Stimulated activated CD8-positive, alpha-beta memory T cell treated with anti-CD3 and anti-CD28 coated beads, Interleukin-12 subunit alpha, Interleukin-12 subunit beta, amount 100 ng/mL, for 24 hours (primary cell): Measurements from ENCODE around the gene DLX3.

Experiments used
- DNase-seq: peaks from one replicate; pipeline ENCODE4 v3.0.0-alpha.2; 2020; ENCODE audit errors: extremely low read depth

DLX3 gene

GRCh38 chr17:49992191-49992932, 2.7 kb downstream of the DLX3 start:
- no peak for DNase-seq

DNA sequence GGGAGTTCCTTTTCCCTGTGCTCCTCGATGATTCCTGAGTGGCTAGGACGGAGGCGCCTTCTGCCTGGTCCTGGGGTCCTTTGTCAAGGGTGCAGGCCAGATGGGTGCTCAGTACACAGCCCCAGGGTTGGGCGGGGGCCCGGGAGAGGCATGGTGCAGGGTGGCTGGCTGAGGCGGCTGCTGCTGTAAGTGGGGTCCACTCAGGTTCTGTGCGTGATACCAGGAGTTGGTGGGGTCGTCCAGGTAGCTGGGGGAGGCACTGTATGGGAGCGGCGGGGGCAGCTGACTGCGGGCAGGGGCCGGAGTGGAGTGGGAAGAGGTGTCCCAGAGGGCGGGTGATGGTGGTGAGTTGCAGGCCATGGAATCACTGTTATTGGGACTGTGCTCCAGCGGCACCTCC, 3.6 kb downstream of the DLX3 start:
- DNase-seq: no peak

GRCh38 chr17:49990921-49991320, 4.1 kb downstream of the DLX3 start:
- no peak for DNase-seq

DNA sequence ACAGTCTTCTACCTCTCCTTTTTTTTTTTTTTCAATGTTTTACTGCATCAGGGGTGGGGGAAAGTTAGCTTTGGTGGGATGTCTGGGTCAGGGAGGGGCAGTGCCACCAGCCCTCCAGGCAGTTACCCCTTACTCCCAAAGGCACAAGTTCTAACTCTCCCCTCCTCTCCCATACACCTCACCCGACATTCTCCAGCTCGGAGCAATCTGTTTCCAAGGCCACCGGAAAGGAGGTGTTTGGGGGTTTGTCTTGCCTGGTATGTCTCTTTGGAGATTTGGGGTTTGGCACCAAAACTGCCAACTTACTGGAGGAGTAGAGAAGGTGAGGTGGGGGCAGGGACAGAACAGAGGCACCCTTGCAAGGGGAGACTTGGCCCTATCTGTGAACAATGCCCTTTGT, 4.7 kb downstream of the DLX3 start:
- no peak for DNase-seq

- DNase-seq: no peak
Measured at GRCh38 chr17:49989518-49989880, 5.5 kb downstream of the DLX3 start.

GRCh38 chr17:49987681-49988441, 7.2 kb downstream of the DLX3 start:
- DNase-seq: no peak

GRCh38 chr17:49987290-49987585, 7.8 kb downstream of the DLX3 start:
- no peak for DNase-seq

GRCh38 chr17:49986396-49987289, 8.4 kb downstream of the DLX3 start:
- no peak for DNase-seq

DNA sequence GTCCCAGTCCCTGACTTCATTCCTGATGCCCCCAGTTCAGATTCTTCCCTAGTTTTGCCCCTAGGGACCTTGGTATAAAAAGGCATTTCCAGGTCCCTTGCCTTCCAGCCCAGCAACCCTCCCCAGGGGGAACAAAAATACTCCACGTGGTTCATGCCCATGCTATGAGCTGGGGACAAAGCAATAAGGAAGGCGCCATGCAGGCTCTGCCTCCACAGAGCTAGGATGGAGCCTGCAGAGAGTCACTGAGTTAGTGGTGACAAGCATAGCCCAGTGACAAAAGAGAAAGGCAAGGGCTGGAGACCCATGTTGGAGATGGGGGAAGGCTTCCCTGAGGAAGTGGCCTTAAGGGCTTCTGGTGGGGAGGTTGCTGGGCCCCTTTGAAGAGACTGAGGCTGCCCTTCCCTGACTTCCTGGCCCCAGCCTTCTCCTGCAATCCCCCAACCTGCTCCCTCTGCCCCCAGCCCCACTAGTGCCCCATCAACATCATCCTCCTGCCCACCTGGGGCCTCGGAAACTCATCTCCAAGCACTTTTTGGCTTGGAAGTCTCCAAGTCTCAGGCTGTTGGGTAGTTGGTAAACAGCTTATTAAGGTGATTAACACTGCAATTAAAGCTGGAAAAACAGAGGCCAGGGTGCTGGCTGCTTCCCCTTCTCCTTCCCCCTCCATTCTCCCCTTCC, 9.6 kb downstream of the DLX3 start:
- DNase-seq: no peak

GRCh38 chr17:49984776-49985175, 10.2 kb downstream of the DLX3 start:
- no peak for DNase-seq

DNA sequence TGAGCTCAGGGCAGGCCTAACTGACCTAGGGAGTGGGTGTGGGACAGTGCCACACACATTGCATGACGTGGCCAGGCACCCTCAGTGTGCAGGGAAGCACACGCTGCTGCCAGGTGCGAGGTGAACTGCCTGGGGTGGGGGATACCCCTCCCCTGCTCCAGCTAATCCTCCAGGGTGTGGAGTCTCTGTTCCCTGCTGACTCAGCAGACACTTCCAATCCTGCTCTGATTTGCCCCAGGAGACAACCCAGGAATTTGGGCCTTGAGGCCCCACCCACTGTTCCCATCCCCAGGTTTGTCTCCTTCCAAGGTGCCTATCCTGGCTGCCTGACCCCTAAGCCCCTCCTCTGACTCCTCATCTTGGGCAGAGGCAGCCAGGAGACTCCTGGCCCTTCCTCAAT, 10.7 kb downstream of the DLX3 start:
- no peak for DNase-seq

DNA sequence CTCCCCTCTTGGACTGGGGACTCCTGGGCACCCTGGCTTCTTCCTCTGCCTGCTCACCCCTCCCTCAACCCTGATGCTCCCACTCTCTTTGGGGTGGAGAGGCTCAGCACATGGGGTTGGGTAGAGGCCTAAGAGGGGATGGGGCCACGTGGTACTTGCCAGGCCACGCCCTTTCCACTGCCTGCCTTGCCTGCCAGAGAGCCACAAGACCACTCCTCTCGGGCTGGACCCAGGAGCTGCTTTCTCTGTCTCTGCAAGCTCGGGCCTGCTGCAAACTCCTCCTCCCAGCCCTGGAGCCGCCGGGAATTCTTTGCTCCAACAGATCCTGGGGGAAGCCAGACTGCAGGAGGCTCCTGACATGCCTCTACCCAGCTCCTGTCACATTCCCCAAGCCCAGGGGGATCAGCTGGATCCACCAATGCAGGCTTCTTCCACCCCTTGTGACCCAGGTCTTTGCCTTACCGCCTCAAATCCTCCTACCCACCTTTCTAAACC, 14.3 kb downstream of the DLX3 start:
- no peak for DNase-seq

GRCh38 chr17:49979748-49980479, 15.1 kb downstream of the DLX3 start:
- no peak for DNase-seq

GRCh38 chr17:49978501-49978900, 16.5 kb downstream of the DLX3 start:
- no peak for DNase-seq

GRCh38 chr17:49977463-49978389, 17.3 kb downstream of the DLX3 start:
- no peak for DNase-seq

GRCh38 chr17:49976828-49977202, 18.2 kb downstream of the DLX3 start:
- DNase-seq: no peak

DNA sequence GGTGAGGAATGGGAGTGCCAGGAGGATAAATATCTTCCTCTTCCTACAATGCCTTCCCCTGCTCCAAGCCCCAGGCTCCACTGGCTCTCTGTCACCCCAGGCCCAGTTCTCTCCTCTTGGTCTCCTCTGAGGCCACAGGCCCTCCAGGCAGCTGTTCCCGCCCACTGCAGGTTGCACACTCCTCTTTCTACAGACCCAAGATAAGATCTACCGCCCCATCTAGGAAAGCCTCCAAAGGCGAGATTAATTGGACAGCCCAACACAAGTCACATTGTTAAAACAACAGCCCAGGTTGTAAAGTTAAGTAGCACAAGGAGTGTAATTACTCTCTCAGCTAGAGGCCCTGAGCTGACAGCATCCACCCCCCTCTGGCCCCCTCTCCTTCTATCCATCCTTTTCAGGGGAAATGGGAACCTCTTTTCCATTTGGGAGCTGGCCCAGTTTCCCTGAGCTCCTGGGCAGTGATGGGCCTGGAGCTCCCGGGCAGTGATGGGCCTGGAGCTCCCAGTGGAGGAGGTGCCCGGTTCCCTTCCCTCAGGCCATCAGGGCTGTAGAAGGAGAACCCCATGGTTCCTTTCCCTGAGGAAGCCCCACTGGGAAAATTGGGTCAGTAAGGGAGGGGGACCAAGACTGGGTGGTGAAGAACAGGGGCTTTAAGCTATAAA, 18.7 kb downstream of the DLX3 start:
- DNase-seq: no peak

- DNase-seq: no peak
Measured at GRCh38 chr17:49975531-49975930, 19.5 kb downstream of the DLX3 start.

GRCh38 chr17:49973271-49973615, 21.8 kb downstream of the DLX3 start:
- no peak for DNase-seq
